ENCODE measurements around the gene BLCAP. TPM values are rescaled to one million over a fixed set of nuclear protein-coding genes. Genes with fewer than 3 reads are reported as not detected.

The BLCAP gene
- total and polyA plus RNA-seq, 4 donors: 53.3 to 81.5 (median 55.2) TPM

DNA sequence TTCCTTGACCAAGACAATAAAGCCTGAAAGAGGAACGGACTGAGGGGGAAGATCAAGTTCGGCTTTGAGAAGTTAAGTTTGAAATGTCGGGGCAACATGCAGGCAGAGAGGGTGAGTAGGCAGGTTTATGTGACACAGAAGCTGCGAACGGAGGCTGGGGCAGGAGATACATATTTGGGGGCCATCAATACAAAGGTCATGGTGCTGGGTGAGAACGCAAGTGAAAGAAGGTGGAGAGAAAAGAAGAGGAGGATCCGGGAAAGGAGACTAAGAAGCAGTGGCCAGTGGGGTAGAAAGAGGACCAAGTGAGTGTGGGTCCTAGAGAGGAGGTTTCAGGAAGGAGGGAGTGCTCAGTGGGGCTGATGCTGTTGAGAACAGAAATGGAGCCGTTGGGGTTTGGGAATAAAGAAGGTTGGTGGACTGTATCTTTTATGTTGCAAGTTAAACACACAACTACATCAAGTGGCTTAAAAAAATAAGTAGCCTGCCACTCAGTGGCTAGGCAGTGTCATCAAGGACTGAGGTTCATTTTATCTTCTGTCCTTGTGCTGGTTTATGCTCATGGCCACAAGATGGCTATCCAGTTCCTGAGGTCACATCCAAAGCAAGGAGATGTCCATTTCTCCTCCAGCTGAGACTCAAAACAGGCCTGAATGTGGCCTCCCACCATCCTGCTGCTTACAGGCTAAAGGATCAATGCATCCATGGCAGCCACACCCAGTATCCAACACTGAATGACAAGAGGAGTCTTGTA is 1.7 kb upstream of the BLCAP start:
- ATAC-seq (ENCODE audit: insufficient read depth, low FRiP score): no peak
- 75 to 79% methylated on average over 8 of the region's 8 CpGs for WGBS, 2 donors

DNA sequence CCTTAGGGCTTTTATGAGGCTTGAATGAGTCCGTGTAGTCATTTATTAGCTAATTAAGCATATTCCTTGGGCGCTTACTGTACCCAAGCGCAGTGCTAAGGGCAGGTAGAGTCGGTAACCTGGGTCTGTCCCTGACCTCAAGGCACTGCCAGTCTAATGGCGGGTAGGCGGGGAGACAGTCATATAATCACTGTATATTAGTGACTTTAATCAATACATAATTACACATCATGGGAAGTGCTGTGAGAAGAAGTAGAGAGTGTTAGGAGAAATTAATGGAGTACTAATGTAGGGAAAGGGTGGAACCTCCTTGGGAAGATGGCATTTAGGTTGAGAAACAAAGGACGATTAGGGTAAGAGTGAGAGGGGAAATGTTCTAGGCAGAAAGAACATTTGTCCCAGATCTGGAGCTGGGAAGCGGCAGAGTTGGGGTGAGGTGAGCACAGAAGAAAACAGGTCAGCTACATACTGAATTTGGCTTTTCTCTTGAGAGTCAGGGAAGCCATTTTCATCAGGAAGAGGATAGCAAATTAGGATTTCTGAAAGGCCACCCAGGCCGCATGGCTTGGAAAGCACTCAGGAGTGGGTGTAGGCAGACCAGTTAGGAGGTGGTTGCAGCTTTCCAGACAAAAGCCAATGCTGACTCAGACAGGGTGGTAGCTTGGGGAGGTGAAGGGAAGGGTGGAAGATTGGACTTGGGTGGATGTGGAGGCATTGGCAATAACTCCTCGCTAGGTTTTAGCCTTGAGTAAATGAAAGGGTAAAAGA is 954 bp upstream of the BLCAP start:
- Histone ChIP-seq H3K27ac (ENCODE audit: low read depth in 1 of 2, low read length in 1 of 2) (peak overlapping the region; percentile 95 to 97), H3K36me3 (ENCODE audit: control insufficient read depth in 4 of 4, insufficient read depth in 4 of 4, low read length in 4 of 4) (no peaks in the 10 kb centered on the region), H3K4me3 (peak overlapping the region; percentile 46), H3K4me1 (ENCODE audit: control insufficient read depth in 5 of 5, insufficient read depth in 5 of 5, low read length in 5 of 5) (peaks cover 9 to 26% (median 19%) of the 10 kb centered on the region in 5 donors), H3K27me3 (ENCODE audit: control insufficient read depth in 3 of 3, insufficient read depth in 3 of 3, low read length in 2 of 3) (no peaks in the 10 kb centered on the region), H3K9me3 (ENCODE audit: control insufficient read depth in 4 of 4, insufficient read depth in 3 of 4, low read length in 3 of 4) (no peaks in the 10 kb centered on the region), H3K9ac (ENCODE audit: insufficient read depth in 1 of 2, low read length in 2 of 2) (peak overlapping the region; percentile 26 to 85)
- ATAC-seq (ENCODE audit: insufficient read depth, low FRiP score): no peak
- no peak for DNase-seq
- WGBS, 2 donors: 44 to 46% methylated on average over 10 of the region's 10 CpGs
- TF ChIP-seq, protein P1, sequence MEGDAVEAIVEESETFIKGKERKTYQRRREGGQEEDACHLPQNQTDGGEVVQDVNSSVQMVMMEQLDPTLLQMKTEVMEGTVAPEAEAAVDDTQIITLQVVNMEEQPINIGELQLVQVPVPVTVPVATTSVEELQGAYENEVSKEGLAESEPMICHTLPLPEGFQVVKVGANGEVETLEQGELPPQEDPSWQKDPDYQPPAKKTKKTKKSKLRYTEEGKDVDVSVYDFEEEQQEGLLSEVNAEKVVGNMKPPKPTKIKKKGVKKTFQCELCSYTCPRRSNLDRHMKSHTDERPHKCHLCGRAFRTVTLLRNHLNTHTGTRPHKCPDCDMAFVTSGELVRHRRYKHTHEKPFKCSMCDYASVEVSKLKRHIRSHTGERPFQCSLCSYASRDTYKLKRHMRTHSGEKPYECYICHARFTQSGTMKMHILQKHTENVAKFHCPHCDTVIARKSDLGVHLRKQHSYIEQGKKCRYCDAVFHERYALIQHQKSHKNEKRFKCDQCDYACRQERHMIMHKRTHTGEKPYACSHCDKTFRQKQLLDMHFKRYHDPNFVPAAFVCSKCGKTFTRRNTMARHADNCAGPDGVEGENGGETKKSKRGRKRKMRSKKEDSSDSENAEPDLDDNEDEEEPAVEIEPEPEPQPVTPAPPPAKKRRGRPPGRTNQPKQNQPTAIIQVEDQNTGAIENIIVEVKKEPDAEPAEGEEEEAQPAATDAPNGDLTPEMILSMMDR (IDR thresholded peaks at IDR 0.05; ENCODE audit: control extremely low read depth, extremely low read depth): no peak

More for the DNA sequence above, 1.7 kb upstream of the BLCAP start:
- no peaks in the 10 kb centered on the region for H3K36me3 ChIP-seq (ENCODE audit: control insufficient read depth in 4 of 4, insufficient read depth in 4 of 4, low read length in 4 of 4)
- no peak overlapping the region for H3K4me3 ChIP-seq
- TF ChIP-seq, protein P1 (IDR thresholded peaks at IDR 0.05; ENCODE audit: control extremely low read depth, extremely low read depth): no peak
- peaks cover 9 to 19% (median 17%) of the 10 kb centered on the region in 5 donors for H3K4me1 ChIP-seq (ENCODE audit: control insufficient read depth in 5 of 5, insufficient read depth in 5 of 5, low read length in 5 of 5)
- H3K27me3 ChIP-seq (ENCODE audit: control insufficient read depth in 3 of 3, insufficient read depth in 3 of 3, low read length in 2 of 3): no peaks in the 10 kb centered on the region
- no peak for DNase-seq
- H3K9me3 ChIP-seq (ENCODE audit: control insufficient read depth in 4 of 4, insufficient read depth in 3 of 4, low read length in 3 of 4): no peaks in the 10 kb centered on the region
- H3K9ac ChIP-seq (ENCODE audit: insufficient read depth in 1 of 2, low read length in 2 of 2): no peak overlapping the region
- H3K27ac ChIP-seq (ENCODE audit: low read depth in 1 of 2, low read length in 1 of 2): no peak overlapping the region

DNA sequence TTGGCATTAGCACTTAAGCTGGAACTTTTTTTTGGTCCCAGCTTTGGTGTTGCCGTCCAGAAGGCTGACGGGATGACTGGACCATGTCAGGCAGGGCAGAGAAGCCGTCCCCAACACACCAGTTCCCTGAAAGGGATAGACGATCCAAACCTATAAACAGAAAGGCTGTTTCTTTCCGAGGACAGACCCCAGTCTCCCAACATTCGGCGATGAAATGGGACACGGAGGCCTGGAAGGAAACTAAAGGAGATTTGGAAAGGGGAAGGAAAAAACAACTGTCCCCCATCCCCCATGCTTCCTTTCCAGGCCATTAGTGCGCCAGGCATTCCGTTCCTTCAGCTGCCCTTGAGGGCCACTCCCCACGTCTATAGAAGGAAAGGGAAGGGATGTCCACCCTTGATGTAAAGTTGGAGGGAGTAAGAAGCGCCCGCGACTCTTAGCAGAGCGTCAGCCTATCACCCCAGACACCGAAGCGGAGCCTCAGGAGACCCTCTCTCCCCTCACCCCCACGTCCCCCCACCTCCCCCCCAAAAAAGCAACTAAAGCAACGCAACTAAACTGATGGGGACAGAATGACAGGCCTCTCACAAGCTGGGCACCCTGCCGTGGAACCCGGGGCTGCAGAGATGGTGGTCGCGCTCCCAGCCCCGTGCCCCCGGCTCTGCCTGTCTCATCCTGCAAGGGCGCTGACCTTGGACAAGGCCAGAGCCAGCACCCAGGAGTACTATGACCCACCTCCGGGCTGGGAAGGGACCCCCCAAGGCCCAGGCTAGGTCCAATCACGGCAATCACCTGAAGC is 638 bp downstream of the BLCAP start:
- Histone ChIP-seq H3K36me3 (ENCODE audit: control insufficient read depth in 4 of 4, insufficient read depth in 4 of 4, low read length in 4 of 4) (no peaks in the 10 kb centered on the region), H3K9me3 (ENCODE audit: control insufficient read depth in 4 of 4, insufficient read depth in 3 of 4, low read length in 3 of 4) (no peaks in the 10 kb centered on the region), H3K4me3 (peak overlapping the region; percentile 98), H3K27ac (ENCODE audit: low read depth in 1 of 2, low read length in 1 of 2) (peak overlapping the region; percentile 95 to 97), H3K9ac (ENCODE audit: insufficient read depth in 1 of 2, low read length in 2 of 2) (peak overlapping the region; percentile 76 to 85), H3K4me1 (ENCODE audit: control insufficient read depth in 5 of 5, insufficient read depth in 5 of 5, low read length in 5 of 5) (peaks cover 9 to 27% (median 19%) of the 10 kb centered on the region in 5 donors), H3K27me3 (ENCODE audit: control insufficient read depth in 3 of 3, insufficient read depth in 3 of 3, low read length in 2 of 3) (no peaks in the 10 kb centered on the region)
- DNase-seq (peak; percentile 22 to 58 (median 47)), ATAC-seq (ENCODE audit: insufficient read depth, low FRiP score) (no peak)
- TF ChIP-seq, protein P1 (IDR thresholded peaks at IDR 0.05; ENCODE audit: control extremely low read depth, extremely low read depth): no peak
- WGBS, 2 donors: 1% methylated on average over 27 to 28 of the region's 28 CpGs
